IMR-90 (cell line): ENCODE data around the gene SAMHD1.

Source experiments
- BHLHE40 ChIP-seq: fragments of 150-350 bp; IDR thresholded peaks from 2 replicates; pipeline ENCODE4 v1.6.1; 2016; ENCODE audit warnings: mild to moderate bottlenecking, low read depth, low read length
- CEBPB ChIP-seq: IDR thresholded peaks from 2 replicates; pipeline ENCODE4 v1.6.1; 2012; ENCODE audit warnings: low read depth, low read length, improper control_type of control experiment
- MAFK ChIP-seq: IDR thresholded peaks from 2 replicates; pipeline ENCODE4 v1.6.1; 2012; ENCODE audit warnings: low read depth, low read length, improper control_type of control experiment
- MXI1 ChIP-seq: IDR thresholded peaks from 2 replicates; pipeline ENCODE4 v1.6.1; 2012; ENCODE audit warnings: low read depth, mild to moderate bottlenecking, low read length, moderate library complexity, borderline replicate concordance
- POLR2A ChIP-seq: IDR thresholded peaks from 2 replicates; pipeline ENCODE4 v1.6.1; 2012; ENCODE audit warnings: mild to moderate bottlenecking, low read depth, low read length
- RAD21 ChIP-seq: IDR thresholded peaks from 2 replicates; pipeline ENCODE4 v1.6.1; 2012; ENCODE audit warnings: low read length, improper control_type of control experiment
- RCOR1 ChIP-seq: IDR thresholded peaks from 2 replicates; pipeline ENCODE4 v1.6.1; 2012; ENCODE audit warnings: mild to moderate bottlenecking, low read length, improper control_type of control experiment; ENCODE audit not compliant: insufficient replicate concordance
- RFX5 ChIP-seq: IDR thresholded peaks from 2 replicates; pipeline ENCODE4 v1.8.0; 2012; ENCODE audit warnings: low read depth, mild to moderate bottlenecking, low read length, moderate library complexity
- SMC3 ChIP-seq: fragments of 150-350 bp; IDR thresholded peaks from 2 replicates; pipeline ENCODE4 v1.6.1; 2016; ENCODE audit warnings: low read depth, mild to moderate bottlenecking, antibody characterized with exemption, low read length, moderate library complexity
- TF ChIP-seq, protein P1 (sequence below): conservative IDR thresholded peaks from 2 replicates; pipeline ENCODE4 v1.5.1; 2012; ENCODE audit warnings: mild to moderate bottlenecking, low read depth, low read length, improper control_type of control experiment
- TF ChIP-seq, protein P2 (sequence below): fragments of 150-350 bp; IDR thresholded peaks from 2 replicates; pipeline ENCODE4 v1.6.1; 2017; ENCODE audit warnings: mild to moderate bottlenecking, antibody characterized with exemption, low read length, low read depth

DNA sequence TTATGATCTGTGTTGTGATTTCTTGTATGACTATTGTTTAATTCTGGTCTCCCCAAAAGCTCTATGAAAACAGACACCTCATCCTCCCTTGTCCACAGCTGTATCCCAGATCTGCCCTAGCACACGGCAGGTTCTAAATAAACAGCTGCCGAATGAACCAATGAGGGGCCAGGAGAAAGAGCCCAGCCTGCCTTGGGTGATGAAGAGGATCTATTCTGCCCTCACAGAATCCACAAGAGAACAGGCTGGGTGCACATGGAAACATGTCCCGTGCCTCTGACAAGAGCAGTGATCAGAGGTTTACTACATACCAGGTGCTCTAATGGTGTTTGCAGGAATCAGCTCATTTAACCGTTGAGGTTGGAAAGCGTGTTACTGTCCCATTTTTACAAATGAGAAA, 91.2 kb downstream of the SAMHD1 start:
- TF ChIP-seq, protein P1, sequence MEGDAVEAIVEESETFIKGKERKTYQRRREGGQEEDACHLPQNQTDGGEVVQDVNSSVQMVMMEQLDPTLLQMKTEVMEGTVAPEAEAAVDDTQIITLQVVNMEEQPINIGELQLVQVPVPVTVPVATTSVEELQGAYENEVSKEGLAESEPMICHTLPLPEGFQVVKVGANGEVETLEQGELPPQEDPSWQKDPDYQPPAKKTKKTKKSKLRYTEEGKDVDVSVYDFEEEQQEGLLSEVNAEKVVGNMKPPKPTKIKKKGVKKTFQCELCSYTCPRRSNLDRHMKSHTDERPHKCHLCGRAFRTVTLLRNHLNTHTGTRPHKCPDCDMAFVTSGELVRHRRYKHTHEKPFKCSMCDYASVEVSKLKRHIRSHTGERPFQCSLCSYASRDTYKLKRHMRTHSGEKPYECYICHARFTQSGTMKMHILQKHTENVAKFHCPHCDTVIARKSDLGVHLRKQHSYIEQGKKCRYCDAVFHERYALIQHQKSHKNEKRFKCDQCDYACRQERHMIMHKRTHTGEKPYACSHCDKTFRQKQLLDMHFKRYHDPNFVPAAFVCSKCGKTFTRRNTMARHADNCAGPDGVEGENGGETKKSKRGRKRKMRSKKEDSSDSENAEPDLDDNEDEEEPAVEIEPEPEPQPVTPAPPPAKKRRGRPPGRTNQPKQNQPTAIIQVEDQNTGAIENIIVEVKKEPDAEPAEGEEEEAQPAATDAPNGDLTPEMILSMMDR, result no peak
- TF ChIP-seq POLR2A (no peak), RFX5 (no peak), BHLHE40 (no peak), RCOR1 (no peak), RAD21 (no peak), SMC3 (no peak), MAFK (no peak), CEBPB (no peak), MXI1 (no peak)
- TF ChIP-seq, protein P2, sequence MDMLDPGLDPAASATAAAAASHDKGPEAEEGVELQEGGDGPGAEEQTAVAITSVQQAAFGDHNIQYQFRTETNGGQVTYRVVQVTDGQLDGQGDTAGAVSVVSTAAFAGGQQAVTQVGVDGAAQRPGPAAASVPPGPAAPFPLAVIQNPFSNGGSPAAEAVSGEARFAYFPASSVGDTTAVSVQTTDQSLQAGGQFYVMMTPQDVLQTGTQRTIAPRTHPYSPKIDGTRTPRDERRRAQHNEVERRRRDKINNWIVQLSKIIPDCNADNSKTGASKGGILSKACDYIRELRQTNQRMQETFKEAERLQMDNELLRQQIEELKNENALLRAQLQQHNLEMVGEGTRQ, result no peak
